Motor neuron (in vitro differentiated cells): ENCODE results near the gene PARP14. TPM values are rescaled to one million over a fixed set of nuclear protein-coding genes. Genes with fewer than 3 reads are reported as not detected.
"Not testable (repeated sequence)": the region's sequence is repeated elsewhere in the genome, so short reads cannot be mapped to it uniquely, and the experiment has no call there.

Experiments used
- ATAC-seq, 8 experiments: fragments of 200-7000 bp; cut with Tn5 transposase; replicated peaks in 6 of 8; 2 replicates each; pipeline ENCODE4 v1.8.0; 2021; ENCODE audit warnings: mild to moderate bottlenecking in 8 of 8, moderate library complexity in 8 of 8
- H3K27ac ChIP-seq, 2 donors: fragments of 250-450 bp; sonication (Bioruptor Pico); 2 replicates each; pipeline ENCODE4 v1.9.0; 2021; ENCODE audit warnings: antibody characterized with exemption in 2 of 2, mild to moderate bottlenecking in 2 of 2, moderate library complexity in 1 of 2
- H3K4me1 ChIP-seq, 2 donors: fragments of 250-450 bp; sonication (Bioruptor Pico); replicated peaks in 1 of 2; 2 replicates each; pipeline ENCODE4 v1.6.1; 2021; ENCODE audit warnings: antibody characterized with exemption in 2 of 2, mild to moderate bottlenecking in 2 of 2, moderate library complexity in 1 of 2
- H3K4me3 ChIP-seq, 5 donors: fragments of 250-450 bp; sonication (Bioruptor Pico); 2 replicates each; pipeline ENCODE4 v1.9.0; 2021; ENCODE audit warnings: antibody characterized with exemption in 5 of 5, mild to moderate bottlenecking in 5 of 5, moderate library complexity in 4 of 5
- WGBS, 10 experiments: fragments of 450-650 bp; shearing (Covaris generic); methylation state at CpG; one replicate each; pipeline ENCODE4 v1.0.0; 2022; 5-methylcytosine and 5-hydroxymethylcytosine counted together
- in situ Hi-C, 9 experiments: fragments of 400-800 bp; cut with MboI; loops; one replicate each; pipeline ENCODE4 v1.15.0; 2021; ENCODE audit warnings: low sequenced_read_pairs in 9 of 9, low pct_unique_long_range_greater_than_20kb in 2 of 9; ENCODE audit not compliant: unreplicated experiment in 9 of 9
- total RNA-seq, 8 experiments: library from RNA; unstranded; fragments of 300-600 nt; gene quantifications; 2 replicates each; pipeline versions ENCODE4 v1.2.3 to v1.2.4, GENCODE V29; 2022

PARP14 gene
- total RNA-seq, 8 experiments from 2014 or later: 0.49 to 75.3 (median 18.3) TPM

DNA sequence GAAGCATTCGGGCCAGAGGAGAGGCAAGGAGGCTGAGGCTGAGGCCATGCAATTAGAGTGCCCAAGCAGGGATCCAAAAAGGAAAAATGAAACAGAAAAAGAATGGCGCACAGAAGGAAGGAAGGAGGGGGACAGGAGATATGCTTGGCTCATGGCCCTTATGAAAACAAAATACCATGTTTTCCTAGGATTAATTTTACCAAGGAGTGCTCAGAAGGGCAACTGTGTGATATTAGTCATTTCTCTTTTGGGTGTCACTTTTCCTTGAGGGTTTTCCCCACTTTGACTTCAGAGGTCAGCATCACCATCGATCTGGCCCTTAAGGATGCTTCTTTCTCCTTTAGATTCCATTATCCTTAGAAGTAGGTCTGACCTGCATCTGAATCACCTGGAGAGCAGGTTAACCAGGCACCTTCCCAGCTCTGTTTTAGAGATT, 1.4 kb downstream of the PARP14 start:
- no peak for ATAC-seq
- H3K27ac ChIP-seq: no peak overlapping the region
- 80 to 100% (median 100%) methylated on average over 1 to 3 of the region's 3 CpGs; no CpG with 5 or more reads in 2 of the 10 experiments for WGBS, 10 experiments
- peaks cover 0 to 5% of the 10 kb centered on the region in 2 donors for H3K4me1 ChIP-seq
- no peak overlapping the region for H3K4me3 ChIP-seq
- in situ Hi-C loops: loop anchor here in 2 of 9 experiments (25.0 kb wide), 1 partner anchor 245 kb away; no protein-coding TSS in a partner anchor

DNA sequence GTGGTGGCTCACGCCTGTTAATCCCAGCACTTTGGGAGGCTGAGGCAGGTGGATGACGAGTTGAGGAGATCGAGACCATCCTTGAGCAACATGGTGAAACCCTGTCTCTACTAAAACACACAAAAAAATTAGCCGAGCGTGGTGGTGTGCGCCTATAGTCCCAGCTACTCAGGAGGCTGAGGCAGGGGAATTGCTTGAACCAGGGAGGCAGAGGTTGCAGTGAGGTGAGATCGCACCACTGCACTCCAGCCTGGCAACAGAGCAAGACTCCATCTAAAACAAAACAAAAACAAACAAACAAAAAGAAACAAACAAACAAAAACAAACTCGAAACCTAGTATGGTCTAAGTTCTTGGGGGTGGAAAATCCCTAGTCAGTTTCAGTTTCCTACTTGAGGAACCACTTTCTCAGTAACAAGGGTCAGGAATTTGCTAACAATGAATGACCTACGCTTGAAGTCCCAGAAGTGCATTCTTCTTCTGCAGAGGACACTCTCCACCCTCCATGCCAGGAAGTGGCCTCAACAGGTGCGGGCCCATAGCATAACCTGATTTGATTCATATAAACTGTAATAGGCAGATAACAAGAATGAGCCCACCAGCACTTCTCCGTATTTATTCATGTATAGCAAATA, 2.3 kb downstream of the PARP14 start:
- WGBS, 10 experiments: 89 to 100% (median 98%) methylated on average over 1 to 9 of the region's 11 CpGs
- H3K4me1 ChIP-seq, H3K4me3 ChIP-seq, H3K27ac ChIP-seq, ATAC-seq: not testable (repeated sequence)
- in situ Hi-C loops: loop anchor here in 2 of 9 experiments (25.0 kb wide), 1 partner anchor 246 kb away; no protein-coding TSS in a partner anchor

DNA sequence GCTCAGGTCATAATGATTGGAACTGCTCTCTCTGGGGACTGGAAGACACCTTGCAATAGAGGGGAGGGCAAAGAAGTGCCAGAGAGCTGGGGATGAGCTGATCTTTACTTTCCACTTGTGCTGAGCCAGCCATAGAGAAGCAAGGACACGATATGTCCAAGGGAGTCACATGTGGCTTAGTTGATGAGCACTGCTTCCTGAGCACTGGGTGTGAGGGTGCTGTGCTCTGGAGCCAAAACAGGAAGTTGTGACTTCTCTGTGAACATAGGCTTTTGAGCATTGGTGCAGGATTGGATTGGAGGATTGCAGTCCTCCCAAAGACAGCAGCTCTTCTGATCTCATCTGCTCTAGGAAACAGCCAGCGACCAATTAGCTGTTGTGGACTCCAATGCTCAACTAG, 6.7 kb downstream of the PARP14 start:
- in situ Hi-C loops: loop anchor here in 2 of 9 experiments (25.0 kb wide), 1 partner anchor 250 kb away; no protein-coding TSS in a partner anchor
- no peak overlapping the region for H3K4me3 ChIP-seq
- H3K4me1 ChIP-seq: no peaks in the 10 kb centered on the region
- no peak for ATAC-seq
- 86 to 100% (median 100%) methylated on average over 1 to 2 of the region's 2 CpGs; no CpG with 5 or more reads in 4 of the 10 experiments for WGBS, 10 experiments
- H3K27ac ChIP-seq: no peak overlapping the region

DNA sequence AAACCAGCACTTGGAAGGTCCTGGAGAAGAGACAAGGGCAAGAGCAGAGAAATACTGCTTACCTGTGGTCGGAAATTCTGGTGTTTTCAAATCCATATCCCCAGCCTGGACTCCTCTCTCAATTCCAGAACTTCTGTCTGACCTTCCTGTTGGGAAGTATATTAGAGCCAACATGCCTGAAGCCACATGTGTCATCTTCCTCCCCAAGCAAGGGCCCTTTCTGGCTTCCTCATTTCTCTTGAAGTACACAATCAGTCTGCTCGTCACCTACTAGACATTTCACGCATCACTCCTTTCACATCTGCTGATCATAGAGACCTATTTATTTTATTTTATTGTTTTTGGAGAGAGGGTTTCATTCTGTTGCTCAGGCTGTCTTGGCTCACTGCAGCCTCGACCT, 8.4 kb downstream of the PARP14 start:
- no peak overlapping the region for H3K27ac ChIP-seq
- 70 to 100% (median 83%) methylated on average over 1 to 4 of the region's 4 CpGs; no CpG with 5 or more reads in 2 of the 10 experiments for WGBS, 10 experiments
- H3K4me3 ChIP-seq: no peak overlapping the region
- in situ Hi-C loops: loop anchor here in 2 of 9 experiments (25.0 kb wide), 1 partner anchor 252 kb away; no protein-coding TSS in a partner anchor
- ATAC-seq: no peak
- H3K4me1 ChIP-seq: no peaks in the 10 kb centered on the region

DNA sequence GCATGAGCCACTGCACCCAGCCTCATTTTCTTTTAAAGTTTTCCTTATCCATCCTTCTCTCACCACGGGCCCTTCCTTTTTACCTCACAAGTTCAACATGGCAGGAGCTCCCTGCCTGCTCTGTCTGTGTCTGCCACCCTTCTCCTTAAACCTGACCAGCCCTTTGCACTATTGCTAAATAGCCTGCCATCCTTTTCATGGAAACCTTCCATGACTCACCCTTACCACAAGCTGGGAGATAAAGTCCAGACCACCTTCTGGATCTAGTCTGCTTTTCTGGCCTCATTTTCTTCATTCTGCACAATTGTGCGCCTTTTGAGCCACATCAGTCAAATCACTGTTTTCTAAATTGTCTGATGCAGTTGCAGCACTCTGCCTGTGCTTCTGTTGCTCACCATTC, 8.9 kb downstream of the PARP14 start:
- 67 to 100% (median 94%) methylated on average over 1 to 2 of the region's 2 CpGs; no CpG with 5 or more reads in 1 of the 10 experiments for WGBS, 10 experiments
- Histone ChIP-seq H3K4me3 (no peak overlapping the region), H3K4me1 (no peaks in the 10 kb centered on the region), H3K27ac (no peak overlapping the region)
- ATAC-seq: no peak
- in situ Hi-C loops: loop anchor here in 2 of 9 experiments (25.0 kb wide), 1 partner anchor 252 kb away; no protein-coding TSS in a partner anchor

DNA sequence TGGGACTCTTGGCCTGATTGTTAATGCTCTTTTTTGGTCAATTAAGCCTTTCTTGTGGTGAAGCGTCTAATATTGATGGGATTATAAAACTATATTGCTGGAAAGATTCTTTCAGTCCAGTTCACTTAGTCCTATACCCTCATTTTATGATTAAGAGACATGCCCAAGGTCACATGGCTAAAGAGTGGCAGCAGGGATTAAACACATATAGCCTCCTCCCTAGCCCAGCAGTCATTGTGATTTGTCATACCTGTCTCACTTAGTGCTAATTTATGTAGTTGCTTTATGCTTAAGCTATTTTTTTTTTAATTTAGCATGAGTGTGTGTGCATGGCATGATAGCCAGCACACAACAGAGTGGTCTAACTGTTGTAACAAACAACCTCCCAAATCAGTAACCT, 9.5 kb downstream of the PARP14 start:
- Histone ChIP-seq H3K4me3 (no peak overlapping the region), H3K4me1 (no peaks in the 10 kb centered on the region), H3K27ac (no peak overlapping the region)
- in situ Hi-C loops: loop anchor here in 2 of 9 experiments (25.0 kb wide), 1 partner anchor 253 kb away; no protein-coding TSS in a partner anchor
- ATAC-seq: peak in 1 of 8 experiments; percentile 22
- 75 to 100% (median 90%) methylated on average over 1 of the region's 1 CpG; no CpG with 5 or more reads in 3 of the 10 experiments for WGBS, 10 experiments

DNA sequence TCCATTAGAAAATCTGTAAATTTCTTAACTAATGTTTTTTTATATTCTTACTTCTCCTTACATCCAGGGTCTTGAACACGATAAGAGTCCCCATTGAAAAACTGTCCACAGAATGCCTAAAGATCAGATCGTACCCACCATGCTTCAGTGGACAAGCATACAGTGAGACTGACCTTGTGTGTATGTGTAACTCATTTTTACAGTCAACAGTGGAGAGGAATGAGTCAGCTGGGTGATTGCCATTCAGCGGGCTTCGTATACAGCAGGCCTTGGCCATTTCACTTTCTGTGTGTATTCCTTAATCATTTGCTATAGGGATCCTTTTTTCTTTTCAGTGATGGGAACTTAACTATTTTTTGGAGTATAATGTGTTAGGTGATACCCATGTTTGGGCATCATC, 10.6 kb downstream of the PARP14 start:
- 70 to 100% (median 94%) methylated on average over 1 to 4 of the region's 4 CpGs; no CpG with 5 or more reads in 2 of the 10 experiments for WGBS, 10 experiments
- no peaks in the 10 kb centered on the region for H3K4me1 ChIP-seq
- no peak overlapping the region for H3K27ac ChIP-seq
- no peak overlapping the region for H3K4me3 ChIP-seq
- ATAC-seq: peak in 3 of 8 experiments; percentile 55 to 81 (median 58)
- in situ Hi-C loops: loop anchor here in 2 of 9 experiments (25.0 kb wide), 1 partner anchor 254 kb away; no protein-coding TSS in a partner anchor

DNA sequence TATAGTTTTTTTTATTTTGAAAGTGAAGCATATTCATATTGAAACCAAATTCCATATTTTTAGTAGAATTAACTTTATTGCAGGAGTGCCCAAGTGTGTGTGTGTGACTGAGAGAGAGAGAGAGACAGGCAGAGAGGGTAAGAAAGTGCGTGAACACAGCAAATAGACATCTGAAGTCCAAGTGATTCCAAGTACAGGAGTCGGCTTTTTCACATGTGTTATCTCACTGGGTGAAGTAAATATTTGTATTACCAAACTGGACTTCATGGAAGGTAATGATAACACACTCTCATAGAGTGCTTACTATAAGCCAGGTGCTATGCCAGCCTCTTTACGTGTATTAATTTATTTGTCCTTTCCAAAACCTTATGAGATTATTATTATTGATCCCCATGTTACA, 12.0 kb downstream of the PARP14 start:
- WGBS, 10 experiments: 67 to 100% (median 90%) methylated on average over 1 to 3 of the region's 3 CpGs; no CpG with 5 or more reads in 1 of the 10 experiments

DNA sequence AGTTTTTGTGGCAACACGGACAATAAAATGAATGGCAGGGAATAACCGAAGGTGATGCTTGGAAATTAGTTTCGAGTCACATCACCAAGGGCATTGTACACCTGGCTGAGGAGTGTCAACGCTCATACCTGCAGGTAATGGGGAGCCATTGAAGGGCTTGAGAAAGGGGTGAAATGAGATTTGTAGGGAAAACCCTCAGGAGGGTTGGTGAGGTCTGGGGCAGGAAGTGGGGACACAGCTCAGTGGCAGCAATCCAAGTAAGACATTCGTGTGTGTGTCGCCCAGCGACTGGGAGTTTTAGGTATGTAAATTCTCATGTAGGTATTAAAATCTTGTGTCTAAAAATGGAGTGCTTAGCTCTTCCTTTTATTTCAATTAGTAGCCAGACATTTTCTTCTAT, 14.3 kb downstream of the PARP14 start:
- Histone ChIP-seq H3K27ac (no peak overlapping the region), H3K4me3 (no peak overlapping the region), H3K4me1 (no peaks in the 10 kb centered on the region)
- 55 to 100% (median 82%) methylated on average over 1 to 7 of the region's 7 CpGs; no CpG with 5 or more reads in 1 of the 10 experiments for WGBS, 10 experiments
- in situ Hi-C loops: loop anchor here in 2 of 9 experiments (25.0 kb wide), 1 partner anchor 258 kb away; no protein-coding TSS in a partner anchor
- ATAC-seq: no peak

More for the DNA sequence above, 12.0 kb downstream of the PARP14 start:
- H3K27ac ChIP-seq: no peak overlapping the region
- no peaks in the 10 kb centered on the region for H3K4me1 ChIP-seq
- no peak overlapping the region for H3K4me3 ChIP-seq
- ATAC-seq: no peak
- in situ Hi-C loops: loop anchor here in 2 of 9 experiments (25.0 kb wide), 1 partner anchor 255 kb away; no protein-coding TSS in a partner anchor

DNA sequence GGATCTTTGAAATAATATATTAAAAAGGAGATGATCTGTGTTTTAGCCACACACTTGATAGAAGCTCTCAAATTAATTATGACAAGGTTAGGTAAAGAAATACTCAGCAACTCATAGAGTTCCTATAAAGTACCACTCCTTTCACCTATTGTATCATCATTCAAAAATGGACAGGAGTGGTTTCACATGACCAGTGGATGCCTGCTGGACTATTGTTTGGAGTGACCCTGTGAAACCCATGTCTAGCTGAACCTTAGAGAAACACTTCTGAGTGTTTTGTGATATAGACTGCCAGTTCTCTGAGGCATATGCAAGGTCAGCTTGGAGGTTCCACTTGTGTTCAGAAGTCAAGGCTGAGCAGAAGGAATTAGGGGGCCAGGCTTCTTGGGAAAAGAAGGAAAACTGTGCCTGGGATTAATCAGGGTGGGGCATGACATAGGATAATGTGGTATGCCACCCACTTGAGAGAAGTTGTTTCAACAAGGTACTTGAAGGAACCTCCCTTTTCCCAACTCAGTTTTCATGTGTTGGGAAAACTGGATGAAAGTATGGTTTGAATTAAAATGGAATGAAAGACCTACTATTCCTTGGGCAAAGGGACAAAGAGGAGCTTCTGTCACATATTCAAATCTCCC, 15.4 kb downstream of the PARP14 start:
- H3K27ac ChIP-seq: no peak overlapping the region
- in situ Hi-C loops: loop anchor here in 2 of 9 experiments (25.0 kb wide), 1 partner anchor 259 kb away; no protein-coding TSS in a partner anchor
- no peaks in the 10 kb centered on the region for H3K4me1 ChIP-seq
- no peak overlapping the region for H3K4me3 ChIP-seq
- no peak for ATAC-seq

DNA sequence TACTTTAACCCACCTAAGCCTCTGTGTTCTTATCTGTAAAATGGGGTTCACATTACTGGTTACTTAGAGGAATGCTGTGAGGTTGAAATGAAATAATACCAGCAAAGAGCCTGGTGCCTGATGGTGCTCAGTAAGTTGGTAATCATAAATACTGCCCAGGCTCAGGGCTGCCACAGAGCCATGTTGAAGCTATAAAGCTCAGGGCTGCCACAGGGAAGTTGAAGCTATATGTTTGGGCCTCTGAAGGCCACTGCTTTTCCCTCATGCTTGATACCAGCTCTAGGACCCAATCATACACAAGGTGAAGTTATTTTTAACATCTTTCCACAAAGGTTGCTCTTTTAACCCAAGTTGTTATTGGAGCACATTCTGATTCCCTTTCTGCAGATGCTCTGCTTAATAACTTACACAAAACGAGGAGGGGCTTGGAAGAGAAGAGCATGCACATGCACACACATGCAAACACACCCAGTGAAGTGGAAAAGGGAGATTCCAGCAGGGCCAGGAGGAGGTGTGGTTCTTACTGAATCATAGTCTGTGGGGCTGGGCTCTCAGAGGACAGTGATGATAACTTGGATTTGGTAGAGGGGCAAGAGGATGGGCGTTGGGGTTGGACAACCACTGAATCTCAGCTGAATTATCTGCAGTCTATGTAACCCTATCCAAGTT, 17.4 kb downstream of the PARP14 start:
- Histone ChIP-seq H3K4me3 (no peak overlapping the region), H3K4me1 (no peaks in the 10 kb centered on the region), H3K27ac (no peak overlapping the region)
- 0 to 100% (median 63%) methylated on average over 1 to 2 of the region's 2 CpGs; no CpG with 5 or more reads in 2 of the 10 experiments for WGBS, 10 experiments
- ATAC-seq: peak in 3 of 8 experiments; percentile 95 to 99 (median 99)
- in situ Hi-C loops: loop anchor here in 2 of 9 experiments (25.0 kb wide), 1 partner anchor 261 kb away; no protein-coding TSS in a partner anchor

DNA sequence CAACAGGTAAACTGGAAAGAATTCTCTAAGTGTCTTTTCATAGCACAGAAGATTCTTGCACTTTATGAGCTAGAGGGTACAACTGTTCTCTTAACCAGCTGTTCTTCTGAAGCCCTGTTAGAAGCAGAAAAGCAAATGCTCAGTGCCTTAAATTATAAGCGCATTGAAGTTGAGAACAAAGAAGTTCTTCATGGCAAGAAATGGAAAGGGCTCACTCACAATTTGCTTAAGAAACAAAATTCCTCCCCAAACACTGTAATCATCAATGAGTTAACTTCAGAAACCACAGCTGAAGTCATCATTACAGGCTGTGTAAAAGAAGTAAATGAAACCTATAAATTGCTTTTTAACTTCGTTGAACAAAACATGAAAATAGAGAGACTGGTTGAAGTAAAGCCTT, 19.6 kb downstream of the PARP14 start:
- in situ Hi-C loops: no loop called here
- Histone ChIP-seq H3K4me1 (no peaks in the 10 kb centered on the region), H3K27ac (no peak overlapping the region), H3K4me3 (no peak overlapping the region)
- WGBS, 10 experiments: 50 to 100% (median 84%) methylated on average over 1 to 2 of the region's 2 CpGs
- ATAC-seq: no peak
